CD14-positive monocyte (primary cell): ENCODE results near the gene LIX1. TPM values are rescaled to one million over a fixed set of nuclear protein-coding genes. Genes with fewer than 3 reads are reported as not detected.
A peak's percentile ranks its signal among the peaks of the same experiment; 100 is the strongest.

Experiments
- DNase-seq, 3 donors: peaks; one replicate each; pipeline ENCODE4 v3.0.0-alpha.2; 2011 to 2022
- H2AFZ ChIP-seq: 2 replicates; pipeline ENCODE4 v1.6.0; 2012; ENCODE audit warnings: mild to moderate bottlenecking, low read depth, low read length, inconsistent platforms; ENCODE audit not compliant: insufficient read depth, poor library complexity, severe bottlenecking
- H3K27ac ChIP-seq, 2 donors: 1 replicate in 1 of 2; 2 replicates in 1 of 2; pipeline ENCODE4 v1.5.1; 2012 to 2013; ENCODE audit warnings: low read length in 2 of 2, control low read depth in 1 of 2, inconsistent platforms in 1 of 2, low read depth in 1 of 2, mild to moderate bottlenecking in 1 of 2
- H3K27me3 ChIP-seq, 2 donors: one replicate each; pipeline versions ENCODE4 v1.6.0 to v1.6.1; 2011 to 2013; ENCODE audit warnings: low read length in 2 of 2; ENCODE audit not compliant: control insufficient read depth in 2 of 2, insufficient read depth in 2 of 2
- H3K36me3 ChIP-seq, 2 donors: replicated peaks in 1 of 2; 1 replicate in 1 of 2; 2 replicates in 1 of 2; pipeline versions ENCODE4 v1.5.1 to v1.6.1; 2012 to 2013; ENCODE audit warnings: low read length in 2 of 2, control low read depth in 1 of 2, inconsistent platforms in 1 of 2, mild to moderate bottlenecking in 1 of 2; ENCODE audit not compliant: insufficient read depth in 2 of 2, control insufficient read depth in 1 of 2
- H3K4me1 ChIP-seq, 2 donors: 1 replicate in 1 of 2; 2 replicates in 1 of 2; pipeline versions ENCODE4 v1.5.1 to v1.6.1; 2012 to 2013; ENCODE audit warnings: low read length in 2 of 2, control low read depth in 1 of 2, inconsistent platforms in 1 of 2, mild to moderate bottlenecking in 1 of 2, moderate library complexity in 1 of 2; ENCODE audit not compliant: insufficient read depth in 2 of 2, control insufficient read depth in 1 of 2
- H3K4me2 ChIP-seq: replicated peaks from 2 replicates; pipeline ENCODE3; 2012; ENCODE audit warnings: low read length, moderate library complexity, mild to moderate bottlenecking; ENCODE audit not compliant: poor library complexity, severe bottlenecking; ENCODE audit errors: extremely low read depth
- H3K4me3 ChIP-seq, 3 experiments: fragments of 200-600 bp in 1 of 3; sonication (generic) in 1 of 3; replicated peaks in 1 of 3; 1 replicate in 2 of 3; 2 replicates in 1 of 3; pipeline ENCODE4 v1.5.1; 2011 to 2013; ENCODE audit warnings: low read length in 3 of 3, mild to moderate bottlenecking in 3 of 3, control low read depth in 2 of 3, low read depth in 2 of 3, inconsistent platforms in 1 of 3, moderate library complexity in 1 of 3
- H3K79me2 ChIP-seq: 2 replicates; pipeline ENCODE4 v1.6.0; 2012; ENCODE audit warnings: mild to moderate bottlenecking, control low read depth, inconsistent platforms, low read length, moderate library complexity; ENCODE audit not compliant: insufficient read depth
- H3K9ac ChIP-seq: 2 replicates; pipeline ENCODE4 v1.6.0; 2017; ENCODE audit warnings: low read length, mild to moderate bottlenecking; ENCODE audit not compliant: insufficient read depth, poor library complexity, severe bottlenecking
- H3K9me3 ChIP-seq, 2 donors: replicated peaks in 1 of 2; 1 replicate in 1 of 2; 2 replicates in 1 of 2; pipeline versions ENCODE4 v1.5.1 to v1.6.1; 2012 to 2013; ENCODE audit warnings: low read length in 2 of 2, control low read depth in 1 of 2; ENCODE audit not compliant: control insufficient read depth in 1 of 2, insufficient read depth in 1 of 2
- H4K20me1 ChIP-seq: 2 replicates; pipeline ENCODE4 v1.6.0; 2012; ENCODE audit warnings: mild to moderate bottlenecking, low read length, control low read depth, moderate library complexity; ENCODE audit not compliant: insufficient read depth
- H3K27ac Mint-ChIP-seq, 7 donors: one replicate each; pipeline ENCODE4 v1.8.0; 2020; ENCODE audit warnings: mild to moderate bottlenecking in 7 of 7, mixed read lengths in 7 of 7, moderate library complexity in 6 of 7, inconsistent platforms in 2 of 7
- H3K27me3 Mint-ChIP-seq, 3 donors: one replicate each; pipeline ENCODE4 v1.8.0; 2021 to 2022; ENCODE audit warnings: low read depth in 3 of 3, mild to moderate bottlenecking in 3 of 3, mixed read lengths in 3 of 3, moderate library complexity in 3 of 3, inconsistent platforms in 1 of 3
- H3K36me3 Mint-ChIP-seq, 2 donors: one replicate each; pipeline ENCODE4 v1.8.0; 2020; ENCODE audit warnings: mixed read lengths in 2 of 2, inconsistent platforms in 1 of 2, mild to moderate bottlenecking in 1 of 2
- H3K4me1 Mint-ChIP-seq: one replicate; pipeline ENCODE4 v1.8.0; 2020; ENCODE audit warnings: mild to moderate bottlenecking, mixed read lengths
- H3K4me3 Mint-ChIP-seq, 2 donors: one replicate each; pipeline ENCODE4 v1.8.0; 2020; ENCODE audit warnings: mild to moderate bottlenecking in 2 of 2, mixed read lengths in 2 of 2, moderate library complexity in 1 of 2
- H3K9me3 Mint-ChIP-seq, 7 donors: one replicate each; pipeline ENCODE4 v1.8.0; 2020 to 2022; ENCODE audit warnings: mixed read lengths in 7 of 7, mild to moderate bottlenecking in 6 of 7, moderate library complexity in 6 of 7, inconsistent platforms in 2 of 7
- WGBS: methylation state at CpG from one replicate; pipeline ENCODE4 v1.1.5; 2013; ENCODE audit warnings: missing lambda C conversion rate; ENCODE audit not compliant: insufficient coverage; 5-methylcytosine and 5-hydroxymethylcytosine counted together
- intact Hi-C, 2 donors: fragments of 100-400 bp; cut with micrococcal nuclease; formaldehyde crosslinking; loops; one replicate each; pipeline versions ENCODE4 v1.15.0 to v1.15.1; 2023
- polyA plus RNA-seq, 3 donors: library from polyadenylated mRNA; depleted of rRNA in 1 of 3; unstranded in 2 of 3; stranded (reverse) in 1 of 3; fragments of 300-500 nt in 2 of 3; fragments of >200 nt in 1 of 3; fragmentation: Illumina TruSeq in 2 of 3; gene quantifications; 1 replicate in 2 of 3; 2 replicates in 1 of 3; pipeline ENCODE4 v1.2.3, GENCODE V29; 2012 to 2021
- TF ChIP-seq, protein P1 (sequence below): fragments of 200-600 bp; IDR thresholded peaks from one replicate; pipeline ENCODE4 v1.8.0; 2022; ENCODE audit warnings: antibody characterized with exemption, mild to moderate bottlenecking

Gene LIX1
- polyA plus RNA-seq, 3 donors, result not detected

DNA sequence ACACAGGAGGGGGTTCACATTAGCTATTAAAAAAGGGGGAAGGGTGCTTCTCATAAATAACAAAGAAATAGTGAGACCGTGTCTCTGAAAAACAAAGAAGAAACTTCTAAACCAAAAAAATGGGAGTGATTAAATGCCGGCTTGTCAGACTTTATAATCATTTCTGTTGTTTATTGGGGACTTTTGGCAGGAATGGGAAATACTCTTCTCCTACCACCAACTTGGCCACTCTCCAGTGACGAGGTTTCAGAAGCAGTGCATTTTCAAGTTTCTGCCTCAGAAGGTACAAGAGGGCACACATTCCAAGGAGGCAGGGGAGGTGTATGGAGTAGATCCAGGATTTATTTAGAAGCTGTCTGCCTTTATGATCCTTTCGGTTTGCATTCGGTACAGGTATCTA is 46.2 kb downstream of the LIX1 start:
- no peak for DNase-seq
- no peak overlapping the region for H3K4me3 ChIP-seq
- H3K9me3 ChIP-seq, result no peaks in the 10 kb centered on the region
- Mint-ChIP-seq H3K27ac (no peak overlapping the region), H3K9me3 (no peaks in the 10 kb centered on the region), H3K4me3 (no peak overlapping the region), H3K36me3 (no peaks in the 10 kb centered on the region), H3K27me3 (peaks cover 0 to 2% (median 0%) of the 10 kb centered on the region in 3 donors), H3K4me1 (peaks cover 43% of the 10 kb centered on the region)
- no peaks in the 10 kb centered on the region for H3K27me3 ChIP-seq
- intact Hi-C loops, result no loop called here
- no peak overlapping the region for H3K4me2 ChIP-seq
- no peaks in the 10 kb centered on the region for H3K79me2 ChIP-seq
- no peak overlapping the region for H3K9ac ChIP-seq
- no peaks in the 10 kb centered on the region for H3K36me3 ChIP-seq
- H3K27ac ChIP-seq, result no peak overlapping the region
- no peak overlapping the region for H2AFZ ChIP-seq
- no peaks in the 10 kb centered on the region for H4K20me1 ChIP-seq
- peaks cover 34 to 43% of the 10 kb centered on the region in 2 donors for H3K4me1 ChIP-seq
- TF ChIP-seq, protein P1, sequence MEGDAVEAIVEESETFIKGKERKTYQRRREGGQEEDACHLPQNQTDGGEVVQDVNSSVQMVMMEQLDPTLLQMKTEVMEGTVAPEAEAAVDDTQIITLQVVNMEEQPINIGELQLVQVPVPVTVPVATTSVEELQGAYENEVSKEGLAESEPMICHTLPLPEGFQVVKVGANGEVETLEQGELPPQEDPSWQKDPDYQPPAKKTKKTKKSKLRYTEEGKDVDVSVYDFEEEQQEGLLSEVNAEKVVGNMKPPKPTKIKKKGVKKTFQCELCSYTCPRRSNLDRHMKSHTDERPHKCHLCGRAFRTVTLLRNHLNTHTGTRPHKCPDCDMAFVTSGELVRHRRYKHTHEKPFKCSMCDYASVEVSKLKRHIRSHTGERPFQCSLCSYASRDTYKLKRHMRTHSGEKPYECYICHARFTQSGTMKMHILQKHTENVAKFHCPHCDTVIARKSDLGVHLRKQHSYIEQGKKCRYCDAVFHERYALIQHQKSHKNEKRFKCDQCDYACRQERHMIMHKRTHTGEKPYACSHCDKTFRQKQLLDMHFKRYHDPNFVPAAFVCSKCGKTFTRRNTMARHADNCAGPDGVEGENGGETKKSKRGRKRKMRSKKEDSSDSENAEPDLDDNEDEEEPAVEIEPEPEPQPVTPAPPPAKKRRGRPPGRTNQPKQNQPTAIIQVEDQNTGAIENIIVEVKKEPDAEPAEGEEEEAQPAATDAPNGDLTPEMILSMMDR, result no peak
- 100% methylated on average over 2 of the region's 5 CpGs for WGBS

DNA sequence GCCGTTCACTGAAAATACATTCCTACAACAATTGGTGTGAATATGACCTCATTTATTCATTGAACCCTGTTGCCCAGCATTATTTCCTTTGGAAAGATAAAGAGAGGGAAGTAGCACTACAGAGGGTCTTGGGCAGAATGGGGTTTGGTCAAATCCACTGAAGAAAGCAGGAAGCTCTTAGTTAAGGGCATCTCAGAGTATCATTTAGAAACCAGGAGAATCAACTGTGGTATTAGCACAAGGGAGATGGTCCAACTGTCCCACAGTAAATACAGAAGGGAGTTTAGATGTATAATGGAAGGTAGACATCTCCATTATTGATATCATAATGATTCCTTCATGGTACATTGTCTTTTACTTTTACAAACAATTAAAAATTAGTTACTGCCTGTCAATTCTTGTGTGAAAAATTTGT is 47.1 kb downstream of the LIX1 start:
- Mint-ChIP-seq H3K36me3 (no peaks in the 10 kb centered on the region), H3K4me3 (no peak overlapping the region), H3K9me3 (no peaks in the 10 kb centered on the region), H3K27ac (peak overlapping the region in 1 of 7 donors; percentile 42), H3K27me3 (peaks cover 0 to 2% (median 0%) of the 10 kb centered on the region in 3 donors), H3K4me1 (peaks cover 43% of the 10 kb centered on the region)
- Histone ChIP-seq H3K9me3 (no peaks in the 10 kb centered on the region), H3K9ac (no peak overlapping the region), H3K27me3 (no peaks in the 10 kb centered on the region), H3K27ac (no peak overlapping the region), H3K4me2 (no peak overlapping the region), H3K4me1 (peaks cover 34 to 43% of the 10 kb centered on the region in 2 donors), H3K36me3 (no peaks in the 10 kb centered on the region), H2AFZ (peak overlapping the region; percentile 26), H3K4me3 (no peak overlapping the region), H3K79me2 (no peaks in the 10 kb centered on the region), H4K20me1 (no peaks in the 10 kb centered on the region)
- DNase-seq, result no peak
- WGBS, result no CpG with 5 or more reads among the region's 1 CpG
- TF ChIP-seq, protein P1, result no peak
- intact Hi-C loops, result no loop called here
